ENCODE results near the gene PHACTR4. TPM values are rescaled to one million over a fixed set of nuclear protein-coding genes. Genes with fewer than 3 reads are reported as not detected.
"Not testable (repeated sequence)": the region's sequence is repeated elsewhere in the genome, so short reads cannot be mapped to it uniquely, and the experiment has no call there.

Gene PHACTR4
- total RNA-seq, 1 donor from 2014 or later: 23.5 TPM

GRCh38 chr1:28482138-28482537 lies 112.6 kb downstream of the PHACTR4 start:
- ATAC-seq: no peak
- DNase-seq (ENCODE audit: low spot score): no peak

GRCh38 chr1:28482702-28483101 lies 113.2 kb downstream of the PHACTR4 start:
- DNase-seq (ENCODE audit: low spot score): no peak
- no peak for ATAC-seq

DNA sequence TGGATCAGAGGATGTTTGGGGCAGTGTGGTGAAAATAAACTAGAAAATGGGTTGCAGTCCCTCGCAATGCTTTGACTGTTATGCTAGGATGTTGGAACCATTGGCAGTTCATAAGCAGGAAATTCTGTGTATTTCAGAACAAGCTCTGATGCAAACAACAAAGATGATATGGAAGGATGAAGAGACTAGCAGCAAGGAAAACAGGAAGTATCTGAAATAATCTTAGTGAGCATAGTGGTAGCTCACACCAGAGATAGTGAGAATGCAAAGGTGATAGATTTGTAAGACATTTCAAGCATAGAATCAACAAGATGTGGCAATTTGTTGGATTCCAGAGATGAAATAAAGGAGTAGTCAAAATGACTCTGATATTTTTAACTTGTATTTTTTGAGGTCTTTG lies 125.2 kb downstream of the PHACTR4 start:
- ATAC-seq (no peak), DNase-seq (ENCODE audit: low spot score) (no peak)

DNA sequence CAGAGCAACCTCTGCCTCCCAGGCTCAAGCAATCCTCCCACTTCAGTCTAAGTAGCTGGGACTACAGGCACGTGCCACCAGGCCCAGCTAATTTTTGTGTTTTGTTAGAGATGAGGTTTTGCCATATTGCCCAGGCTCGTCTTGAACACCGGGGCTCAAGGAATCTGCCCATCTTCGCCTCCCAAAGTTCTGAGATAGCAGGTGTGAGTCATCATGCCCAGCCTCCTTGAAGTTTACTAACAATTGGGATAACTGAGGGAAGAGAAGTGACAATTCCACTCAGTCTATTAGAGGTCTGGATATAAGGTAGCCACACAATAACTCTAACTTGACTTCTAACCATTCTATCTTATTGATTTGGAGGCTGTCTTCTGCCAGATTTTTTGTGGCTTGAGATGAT lies 130.0 kb downstream of the PHACTR4 start:
- DNase-seq (ENCODE audit: low spot score) (no peak), ATAC-seq (no peak)

GRCh38 chr1:28501925-28502324 lies 132.4 kb downstream of the PHACTR4 start:
- DNase-seq (ENCODE audit: low spot score) (no peak), ATAC-seq (no peak)

DNA sequence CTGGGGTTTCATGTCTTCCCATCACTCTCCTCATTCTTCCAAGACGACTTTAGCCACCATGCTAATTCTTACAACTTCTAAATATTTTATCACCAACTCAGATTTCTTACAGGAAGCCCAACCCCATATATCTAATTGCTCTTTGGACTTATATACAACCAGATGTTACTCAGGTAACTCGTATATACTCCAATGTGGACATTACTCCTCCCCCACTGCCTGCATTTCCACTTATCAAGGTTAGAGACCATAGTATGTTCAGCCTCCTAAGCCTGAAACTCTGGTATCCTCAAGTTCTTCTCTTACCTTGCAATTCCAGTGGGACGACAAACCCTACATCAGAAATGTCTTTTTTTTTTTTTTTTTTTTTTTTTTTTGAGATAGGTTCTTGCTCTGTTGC lies 133.6 kb downstream of the PHACTR4 start:
- DNase-seq (ENCODE audit: low spot score): no peak
- ATAC-seq: no peak

DNA sequence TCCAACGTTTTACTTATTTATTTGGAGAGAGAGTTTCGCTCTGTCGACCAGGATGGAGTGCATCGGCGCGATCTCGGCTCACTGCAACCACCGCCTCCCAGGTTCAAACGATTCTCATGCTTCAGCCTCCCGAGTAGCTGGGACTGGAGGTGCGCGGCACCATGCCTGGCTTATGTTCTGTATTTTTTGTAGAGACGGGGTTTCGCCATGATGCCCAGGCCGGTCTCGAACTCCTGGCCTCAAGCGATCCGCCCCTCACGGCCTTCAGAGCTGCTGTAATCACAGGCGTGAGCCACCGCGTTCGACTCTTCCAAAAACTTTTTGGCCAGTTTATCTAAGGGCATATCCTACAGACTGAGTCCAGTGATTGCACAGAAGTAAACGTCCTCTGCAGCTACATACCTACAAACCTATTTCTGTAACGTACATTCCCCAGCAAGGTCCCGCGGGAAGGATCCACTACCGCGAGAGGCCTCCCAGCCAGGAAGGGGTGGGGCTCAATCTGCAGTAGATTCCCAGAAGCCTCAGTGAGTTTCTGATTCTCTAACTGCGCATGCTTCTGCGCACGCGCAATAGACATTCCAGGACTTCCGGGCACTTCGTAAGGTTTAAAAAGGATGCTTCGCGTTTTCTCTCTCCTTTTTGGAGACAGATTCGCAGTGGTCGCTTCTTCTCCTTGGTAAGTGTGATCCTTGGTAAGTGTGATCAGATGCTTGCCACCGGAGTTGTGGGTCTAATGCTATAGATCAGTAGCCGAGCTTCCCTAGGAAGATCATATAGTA lies 136.1 kb downstream of the PHACTR4 start, which contains the start of gene RCC1:
Gene RCC1, plus strand, starts transcription at position 638 of the 782 bp plus-strand sequence. CDS start 23,824 bp downstream, outside the sequence.
- DNase-seq (ENCODE audit: low spot score): peak; percentile 96
- ATAC-seq: peak; percentile 95

DNA sequence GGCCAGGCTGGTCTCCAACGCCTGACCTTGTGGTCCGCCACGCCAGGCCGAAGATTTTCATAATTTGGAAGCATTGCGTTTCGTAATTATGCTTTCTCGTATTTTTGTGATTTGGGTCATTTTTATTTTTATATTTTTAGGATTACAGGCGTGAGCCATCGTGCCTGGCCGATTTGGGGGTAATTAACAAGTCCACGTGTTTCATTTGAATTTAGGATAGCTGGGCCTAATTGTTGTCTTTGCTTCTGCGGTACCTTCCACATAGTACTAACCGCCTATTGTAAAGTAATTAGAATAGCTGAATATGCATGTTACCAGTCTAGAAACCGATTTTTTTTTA lies 137.3 kb downstream of the PHACTR4 start:
- DNase-seq (ENCODE audit: low spot score) (no peak), ATAC-seq (no peak)

- DNase-seq (ENCODE audit: low spot score) (no peak), ATAC-seq (no peak)
Measured at GRCh38 chr1:28507247-28507645, 137.7 kb downstream of the PHACTR4 start.

GRCh38 chr1:28507646-28508434 lies 138.3 kb downstream of the PHACTR4 start:
- DNase-seq (ENCODE audit: low spot score): no peak
- ATAC-seq: no peak

DNA sequence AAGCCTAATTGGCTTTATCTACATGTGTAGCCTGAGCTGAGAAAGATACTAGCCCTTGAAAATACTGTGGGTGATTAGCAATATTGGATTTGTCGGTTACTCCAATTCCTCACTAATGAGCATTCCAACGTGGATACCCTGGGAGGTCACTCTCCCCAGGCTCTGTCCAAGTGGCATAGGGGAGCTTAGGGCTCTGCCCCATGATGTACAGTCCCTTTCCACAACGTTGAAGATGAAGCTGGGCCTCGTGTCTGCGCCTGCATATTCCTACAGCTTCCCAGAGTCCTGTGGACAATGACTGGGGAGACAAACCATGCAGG lies 138.9 kb downstream of the PHACTR4 start:
- ATAC-seq: no peak
- no peak for DNase-seq (ENCODE audit: low spot score)

GRCh38 chr1:28509705-28510272 lies 140.2 kb downstream of the PHACTR4 start:
- ATAC-seq (no peak), DNase-seq (ENCODE audit: low spot score) (no peak)

GRCh38 chr1:28510273-28510969 lies 140.9 kb downstream of the PHACTR4 start:
- ATAC-seq (no peak), DNase-seq (ENCODE audit: low spot score) (no peak)

- DNase-seq (ENCODE audit: low spot score) (no peak), ATAC-seq (no peak)
Measured at GRCh38 chr1:28510970-28511440, 141.5 kb downstream of the PHACTR4 start.

- no peak for ATAC-seq
- no peak for DNase-seq (ENCODE audit: low spot score)
Measured at GRCh38 chr1:28512058-28512611, 142.6 kb downstream of the PHACTR4 start.

- DNase-seq (ENCODE audit: low spot score); ATAC-seq: not testable (repeated sequence)
Measured at GRCh38 chr1:28514445-28514933, 144.9 kb downstream of the PHACTR4 start.

- no peak for ATAC-seq
- DNase-seq (ENCODE audit: low spot score): no peak
Measured at GRCh38 chr1:28516518-28516956, 147.0 kb downstream of the PHACTR4 start.

- no peak for DNase-seq (ENCODE audit: low spot score)
- peak; percentile 23 for ATAC-seq
Measured at GRCh38 chr1:28517649-28517999, 148.1 kb downstream of the PHACTR4 start.

DNA sequence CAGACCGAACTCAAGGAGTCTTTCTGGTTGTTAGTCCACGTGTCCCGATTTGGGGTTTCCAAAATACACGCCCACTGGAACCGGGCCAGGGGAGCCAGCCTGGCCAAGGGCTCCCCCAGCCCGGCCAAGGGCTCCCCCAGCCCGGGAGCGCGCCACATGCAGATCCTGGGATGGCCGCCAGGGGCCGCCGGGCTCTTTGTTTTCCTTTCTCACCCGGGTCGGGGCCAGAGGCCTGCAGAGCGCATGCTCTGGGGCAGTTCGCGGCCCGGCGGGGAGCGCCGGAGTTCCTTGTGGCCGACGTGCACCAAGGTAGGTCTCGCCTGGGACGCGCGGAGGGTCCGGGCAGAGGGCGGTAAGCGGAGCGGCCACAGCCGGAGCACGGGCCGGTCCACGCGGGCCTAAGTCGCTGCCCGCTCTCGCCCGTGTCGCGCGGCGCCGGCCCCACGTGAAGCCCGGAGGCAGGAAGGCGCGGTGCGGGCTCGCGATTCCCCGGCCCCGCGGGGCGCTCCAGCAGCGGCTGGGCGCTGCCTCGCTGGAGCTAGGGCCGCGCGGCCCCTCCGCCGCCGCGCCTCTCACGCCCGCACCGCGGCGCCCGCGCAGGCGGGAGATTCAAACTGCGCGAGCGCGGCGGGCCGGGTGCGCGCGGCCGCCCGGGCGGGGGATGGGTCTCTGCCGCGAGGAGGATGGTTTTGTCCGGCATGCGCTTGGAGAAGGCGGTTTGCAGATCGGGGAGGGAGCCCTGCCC lies 148.6 kb downstream of the PHACTR4 start:
- ATAC-seq: peak; percentile 94

GRCh38 chr1:28518745-28519341 lies 149.3 kb downstream of the PHACTR4 start:
- ATAC-seq (peak; percentile 8), DNase-seq (ENCODE audit: low spot score) (peak; percentile 56)

More for the DNA sequence above, 148.6 kb downstream of the PHACTR4 start:
- peak; percentile 91 for DNase-seq (ENCODE audit: low spot score)

Data from left lobe of liver (tissue), 2 donors.